OCI-LY3 (cell line): ENCODE measurements around the gene CCNI2.
A peak's percentile ranks its signal among the peaks of the same experiment; 100 is the strongest.

Experiments used
- H2AFZ ChIP-seq: fragments of 200-600, 300-600 bp; shearing (Covaris generic); 2 replicates; pipeline ENCODE4 v1.6.0; 2014; ENCODE audit warnings: antibody characterized with exemption, low read depth, low read length
- H3K27ac ChIP-seq: fragments of 200-600, 300-600 bp; sonication (generic); 2 replicates; pipeline ENCODE4 v1.5.1; 2014; ENCODE audit warnings: mild to moderate bottlenecking, low read length, moderate library complexity, mixed read lengths
- H3K27me3 ChIP-seq: fragments of 200-600, 300-600 bp; sonication (generic); 2 replicates; pipeline ENCODE4 v1.6.1; 2014; ENCODE audit warnings: low read depth, low read length, mixed read lengths
- H3K36me3 ChIP-seq: fragments of 200-600, 300-600 bp; sonication (generic); replicated peaks from 2 replicates; pipeline ENCODE3; 2014; ENCODE audit warnings: low read depth, low read length, mixed read lengths
- H3K4me1 ChIP-seq: fragments of 300-600, 200-600 bp; sonication (generic); 2 replicates; pipeline ENCODE4 v1.6.1; 2014; ENCODE audit warnings: low read length, mixed read lengths
- H3K4me2 ChIP-seq: fragments of 200-600, 300-600 bp; sonication (generic); 2 replicates; pipeline ENCODE4 v1.6.1; 2014; ENCODE audit warnings: low read length, mixed read lengths
- H3K4me3 ChIP-seq: fragments of 300-600, 200-600 bp; sonication (generic); 2 replicates; pipeline ENCODE4 v1.5.1; 2014; ENCODE audit warnings: antibody characterized with exemption, mild to moderate bottlenecking, low read length, moderate library complexity
- H3K79me2 ChIP-seq: fragments of 300-600, 200-600 bp; shearing (Covaris generic); 2 replicates; pipeline ENCODE4 v1.6.1; 2014; ENCODE audit warnings: mild to moderate bottlenecking, low read length, mixed read lengths
- H3K9ac ChIP-seq: fragments of 300-600, 200-600 bp; shearing (Covaris generic); 2 replicates; pipeline ENCODE4 v1.6.0; 2014; ENCODE audit warnings: mild to moderate bottlenecking, low read length, moderate library complexity
- H3K9me3 ChIP-seq: fragments of 200-600, 300-600 bp; shearing (Covaris generic); 2 replicates; pipeline ENCODE4 v1.6.1; 2014; ENCODE audit warnings: low read length, mixed read lengths; ENCODE audit not compliant: insufficient read depth
- H4K20me1 ChIP-seq: fragments of 200-600, 300-600 bp; sonication (generic); 2 replicates; pipeline ENCODE4 v1.6.1; 2016; ENCODE audit warnings: low read length, mixed read lengths; ENCODE audit not compliant: insufficient read depth
- EZH2phosphoT487 ChIP-seq: fragments of 200-600 bp; shearing (Covaris generic); IDR thresholded peaks from 2 replicates; pipeline ENCODE4 v1.6.1; 2018; ENCODE audit warnings: antibody characterized with exemption, mixed run types, low read depth
- TF ChIP-seq, protein P1 (sequence below): fragments of 200-600, 300-600 bp; sonication (generic); IDR thresholded peaks from 2 replicates; pipeline ENCODE4 v1.5.1; 2014; ENCODE audit warnings: antibody characterized with exemption, low read length, low read depth

CCNI2 gene

GRCh38 chr5:132746954-132747615, at the start of gene CCNI2:
CCNI2 (plus strand) TSS chr5:132747426; CDS start chr5:132747496, 70 bp downstream.
- Histone ChIP-seq H3K36me3 (no peaks in the 10 kb centered on the region), H3K9ac (no peak within 1 kb of the TSS), H3K27ac (no peak within 1 kb of the TSS), H3K4me1 (peaks cover 13% of the 10 kb centered on the region), H3K79me2 (no peaks in the 10 kb centered on the region), H4K20me1 (no peaks in the 10 kb centered on the region), H3K4me2 (peak within 1 kb of the TSS; percentile 52), H3K27me3 (peaks cover 8% of the 10 kb centered on the region), H3K9me3 (no peaks in the 10 kb centered on the region), H2AFZ (no peak within 1 kb of the TSS; the same call in 1 of the 2 replicates), H3K4me3 (peak within 1 kb of the TSS; percentile 62)
- TF ChIP-seq, protein P1, sequence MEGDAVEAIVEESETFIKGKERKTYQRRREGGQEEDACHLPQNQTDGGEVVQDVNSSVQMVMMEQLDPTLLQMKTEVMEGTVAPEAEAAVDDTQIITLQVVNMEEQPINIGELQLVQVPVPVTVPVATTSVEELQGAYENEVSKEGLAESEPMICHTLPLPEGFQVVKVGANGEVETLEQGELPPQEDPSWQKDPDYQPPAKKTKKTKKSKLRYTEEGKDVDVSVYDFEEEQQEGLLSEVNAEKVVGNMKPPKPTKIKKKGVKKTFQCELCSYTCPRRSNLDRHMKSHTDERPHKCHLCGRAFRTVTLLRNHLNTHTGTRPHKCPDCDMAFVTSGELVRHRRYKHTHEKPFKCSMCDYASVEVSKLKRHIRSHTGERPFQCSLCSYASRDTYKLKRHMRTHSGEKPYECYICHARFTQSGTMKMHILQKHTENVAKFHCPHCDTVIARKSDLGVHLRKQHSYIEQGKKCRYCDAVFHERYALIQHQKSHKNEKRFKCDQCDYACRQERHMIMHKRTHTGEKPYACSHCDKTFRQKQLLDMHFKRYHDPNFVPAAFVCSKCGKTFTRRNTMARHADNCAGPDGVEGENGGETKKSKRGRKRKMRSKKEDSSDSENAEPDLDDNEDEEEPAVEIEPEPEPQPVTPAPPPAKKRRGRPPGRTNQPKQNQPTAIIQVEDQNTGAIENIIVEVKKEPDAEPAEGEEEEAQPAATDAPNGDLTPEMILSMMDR = peak; percentile 10; the same call in 1 of the 2 replicates
- TF ChIP-seq EZH2phosphoT487 = no peak

- Histone ChIP-seq H2AFZ (no peak overlapping the region), H3K27ac (no peak overlapping the region), H3K79me2 (no peaks in the 10 kb centered on the region), H3K4me1 (peaks cover 5% of the 10 kb centered on the region; the same call in 1 of the 2 replicates), H3K27me3 (no peaks in the 10 kb centered on the region), H3K4me3 (no peak overlapping the region), H3K9ac (no peak overlapping the region), H3K36me3 (no peaks in the 10 kb centered on the region), H4K20me1 (no peaks in the 10 kb centered on the region), H3K4me2 (no peak overlapping the region), H3K9me3 (no peaks in the 10 kb centered on the region)
- TF ChIP-seq, protein P1 = no peak
- TF ChIP-seq EZH2phosphoT487 = no peak
These were observed 42.4 kb upstream of the CCNI2 start for GRCh38 chr5:132704875-132705274.

DNA sequence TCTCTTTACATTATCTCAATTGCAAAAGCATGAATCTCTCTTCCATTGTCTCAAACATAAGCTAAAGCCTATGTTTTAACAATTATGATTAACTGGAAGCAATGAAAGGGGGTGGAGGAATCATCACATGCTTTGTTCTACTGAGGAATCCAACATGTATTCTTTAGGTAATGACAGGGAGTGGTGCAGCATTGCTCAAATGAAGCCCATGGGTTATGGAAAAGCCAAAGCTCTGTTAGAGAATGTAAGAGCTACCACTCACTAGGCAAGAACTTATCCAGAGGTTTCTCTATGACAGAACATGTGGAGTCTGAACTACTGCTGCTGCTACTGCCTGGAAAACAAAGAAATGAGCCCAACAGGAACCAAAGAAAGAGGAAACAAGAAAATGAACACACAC, 38.6 kb upstream of the CCNI2 start:
- H3K9me3 ChIP-seq = no peaks in the 10 kb centered on the region
- no peak overlapping the region for H3K4me2 ChIP-seq
- H3K4me3 ChIP-seq = no peak overlapping the region

More for the DNA sequence above, 38.6 kb upstream of the CCNI2 start:
- H3K9ac ChIP-seq = no peak overlapping the region
- no peaks in the 10 kb centered on the region for H3K27me3 ChIP-seq
- H3K4me1 ChIP-seq = peaks cover 5% of the 10 kb centered on the region; the same call in 1 of the 2 replicates
- TF ChIP-seq, protein P1 = no peak
- no peak for TF ChIP-seq EZH2phosphoT487
- H4K20me1 ChIP-seq = no peaks in the 10 kb centered on the region
- no peak overlapping the region for H2AFZ ChIP-seq
- H3K27ac ChIP-seq = no peak overlapping the region
- no peaks in the 10 kb centered on the region for H3K36me3 ChIP-seq
- H3K79me2 ChIP-seq = no peaks in the 10 kb centered on the region
